WTC11 (cell line): ENCODE measurements around the gene ETV7. TPM values are rescaled to one million over a fixed set of nuclear protein-coding genes. Genes with fewer than 3 reads are reported as not detected.

Experiments
- ATAC-seq: fragments of 200-7000 bp; cut with Tn5 transposase; 2 replicates; pipeline ENCODE4 v1.10.0; 2021; ENCODE audit warnings: mild to moderate bottlenecking, moderate library complexity
- CTCF ChIA-PET: fragments of 300-600 bp; sonication (Branson Sonifier 250); formaldehyde crosslinking; loops from one replicate; lab custom pipeline; 2021; ENCODE audit warnings: antibody characterized with exemption; lab: Charles Lee
- POLR2A ChIA-PET: fragments of 350-600 bp; sonication (Branson Sonifier 250); formaldehyde crosslinking; loops from one replicate; lab custom pipeline; 2021; ENCODE audit warnings: antibody characterized with exemption; lab: Charles Lee
- DNase-seq: peaks from one replicate; pipeline ENCODE4 v3.0.0; 2021; ENCODE audit warnings: low spot score
- H3K27ac Mint-ChIP-seq: 2 replicates; pipeline ENCODE4 v1.8.0; 2021; ENCODE audit warnings: mixed read lengths
- H3K27me3 Mint-ChIP-seq: 2 replicates; pipeline ENCODE4 v1.8.0; 2021; ENCODE audit warnings: low read depth, mild to moderate bottlenecking, moderate library complexity, mixed read lengths
- H3K36me3 Mint-ChIP-seq: 2 replicates; pipeline ENCODE4 v1.8.0; 2021; ENCODE audit warnings: mixed read lengths
- H3K4me1 Mint-ChIP-seq: 2 replicates; pipeline ENCODE4 v1.8.0; 2022; ENCODE audit warnings: mixed read lengths
- H3K4me3 Mint-ChIP-seq: 2 replicates; pipeline ENCODE4 v1.8.0; 2021; ENCODE audit warnings: mild to moderate bottlenecking, moderate library complexity, mixed read lengths
- H3K9me3 Mint-ChIP-seq: 2 replicates; pipeline ENCODE4 v1.8.0; 2021; ENCODE audit warnings: mixed read lengths
- CBFB ChIP-seq: sonication (generic); formaldehyde crosslinking; IDR thresholded peaks from 2 replicates; pipeline ENCODE4 v1.8.1; 2022; ENCODE audit warnings: mild to moderate bottlenecking, low read depth, missing genetic modification reagents
- CREB1 ChIP-seq: sonication (generic); formaldehyde crosslinking; IDR thresholded peaks from 2 replicates; pipeline ENCODE4 v1.8.0; 2023; ENCODE audit warnings: mild to moderate bottlenecking, missing genetic modification reagents
- EMX1 ChIP-seq: fragments of 250-450 bp; sonication (Bioruptor Pico); IDR thresholded peaks from 2 replicates; pipeline ENCODE4 v1.8.0; 2021; ENCODE audit warnings: mild to moderate bottlenecking
- GABPB1 ChIP-seq: sonication (generic); formaldehyde crosslinking; IDR thresholded peaks from 2 replicates; pipeline ENCODE4 v1.8.1; 2023; ENCODE audit warnings: mild to moderate bottlenecking, missing genetic modification reagents
- IRF2 ChIP-seq: sonication (generic); formaldehyde crosslinking; IDR thresholded peaks from 2 replicates; pipeline ENCODE4 v1.8.0; 2022; ENCODE audit warnings: low read depth, missing genetic modification reagents, borderline replicate concordance
- JUN ChIP-seq: sonication (generic); formaldehyde crosslinking; IDR thresholded peaks from 2 replicates; pipeline ENCODE4 v1.8.0; 2023; ENCODE audit warnings: mild to moderate bottlenecking, missing genetic modification reagents
- MAX ChIP-seq: sonication (generic); formaldehyde crosslinking; IDR thresholded peaks from 2 replicates; pipeline ENCODE4 v1.8.0; 2022; ENCODE audit warnings: mild to moderate bottlenecking, missing genetic modification reagents
- MXD4 ChIP-seq: fragments of 250-450 bp; sonication (Bioruptor Pico); IDR thresholded peaks from 2 replicates; pipeline ENCODE4 v1.8.0; 2021; ENCODE audit warnings: mild to moderate bottlenecking, moderate library complexity, borderline replicate concordance
- MYBL2 ChIP-seq: sonication (generic); formaldehyde crosslinking; IDR thresholded peaks from 2 replicates; pipeline ENCODE4 v1.8.1; 2023; ENCODE audit warnings: mild to moderate bottlenecking, moderate library complexity, missing genetic modification reagents
- NFE2L1 ChIP-seq: sonication (generic); formaldehyde crosslinking; IDR thresholded peaks from 2 replicates; pipeline ENCODE4 v1.8.1; 2023; ENCODE audit warnings: missing genetic modification reagents
- NFYB ChIP-seq: sonication (generic); formaldehyde crosslinking; conservative IDR thresholded peaks from 2 replicates; pipeline ENCODE4 v1.8.0; 2022; ENCODE audit warnings: low read depth, missing genetic modification reagents
- PRRX2 ChIP-seq: fragments of 250-450 bp; sonication (Bioruptor Pico); IDR thresholded peaks from 2 replicates; pipeline ENCODE4 v1.8.0; 2021; ENCODE audit warnings: mild to moderate bottlenecking
- SMAD3 ChIP-seq: sonication (generic); formaldehyde crosslinking; IDR thresholded peaks from 2 replicates; pipeline ENCODE4 v1.8.0; 2022; ENCODE audit warnings: missing genetic modification reagents, mild to moderate bottlenecking, borderline replicate concordance
- SMAD4 ChIP-seq: sonication (generic); formaldehyde crosslinking; IDR thresholded peaks from 2 replicates; pipeline ENCODE4 v1.8.0; 2022; ENCODE audit warnings: mild to moderate bottlenecking, missing genetic modification reagents
- SOX15 ChIP-seq: fragments of 250-450 bp; sonication (Bioruptor Pico); IDR thresholded peaks from 2 replicates; pipeline ENCODE4 v1.9.0; 2021; ENCODE audit warnings: mild to moderate bottlenecking
- SP1 ChIP-seq: sonication (generic); formaldehyde crosslinking; conservative IDR thresholded peaks from 2 replicates; pipeline ENCODE4 v1.8.1; 2022; ENCODE audit warnings: missing genetic modification reagents
- ZBTB21 ChIP-seq: sonication (generic); formaldehyde crosslinking; IDR thresholded peaks from 2 replicates; pipeline ENCODE4 v1.8.1; 2023; ENCODE audit warnings: mild to moderate bottlenecking, missing genetic modification reagents, borderline replicate concordance
- ZBTB43 ChIP-seq: sonication (generic); formaldehyde crosslinking; IDR thresholded peaks from 2 replicates; pipeline ENCODE4 v1.8.1; 2023; ENCODE audit warnings: mild to moderate bottlenecking, missing genetic modification reagents
- ZMAT4 ChIP-seq: fragments of 250-450 bp; sonication (Bioruptor Pico); IDR thresholded peaks from 2 replicates; pipeline ENCODE4 v1.9.0; 2021; ENCODE audit warnings: mild to moderate bottlenecking
- ZNF512 ChIP-seq: sonication (generic); formaldehyde crosslinking; IDR thresholded peaks from 2 replicates; pipeline ENCODE4 v1.8.1; 2022; ENCODE audit warnings: missing genetic modification reagents, borderline replicate concordance
- ZSCAN18 ChIP-seq: fragments of 250-450 bp; sonication (Bioruptor Pico); IDR thresholded peaks from 2 replicates; pipeline ENCODE4 v2.1.2; 2022; ENCODE audit warnings: mild to moderate bottlenecking, moderate library complexity
- total RNA-seq: library from RNA; stranded (reverse); gene quantifications from 3 replicates; pipeline ENCODE4 v1.2.3, GENCODE V29; 2021

Gene ETV7
- total RNA-seq, 1 experiment from 2014 or later = 0.68 TPM

GRCh38 chr6:36374194-36374593 lies 13.3 kb downstream of the ETV7 start:
- no peak for TF ChIP-seq ZBTB21 (CRISPR knock-in tag)
- TF ChIP-seq ZNF512 (CRISPR knock-in tag) = no peak
- TF ChIP-seq ZBTB43 (CRISPR knock-in tag) = no peak
- TF ChIP-seq JUN (CRISPR knock-in tag) = no peak
- TF ChIP-seq NFE2L1 = no peak
- no peak for TF ChIP-seq ZMAT4
- TF ChIP-seq GABPB1 (CRISPR knock-in tag) = no peak
- no peak for TF ChIP-seq MXD4
- no peak for TF ChIP-seq SMAD3 (CRISPR knock-in tag)
- TF ChIP-seq CREB1 (CRISPR knock-in tag) = no peak
- TF ChIP-seq IRF2 = no peak
- TF ChIP-seq NFYB = no peak
- TF ChIP-seq EMX1 (CRISPR knock-in tag) = no peak
- TF ChIP-seq PRRX2 (CRISPR knock-in tag) = no peak
- TF ChIP-seq MAX = no peak
- TF ChIP-seq SMAD4 (CRISPR knock-in tag) = no peak
- TF ChIP-seq SP1 (CRISPR knock-in tag) = no peak
- ChIA-PET POLR2A (no interaction called here), CTCF (interaction anchor here (0.9 to 2.5 kb wide), 5 partner anchors 14 to 235 kb away, joined by 3 to 11 read pairs (median 4); no protein-coding TSS in a partner anchor)
- no peaks in the 10 kb centered on the region for H3K27me3 Mint-ChIP-seq
- H3K4me3 Mint-ChIP-seq = no peak overlapping the region
- ATAC-seq = no peak
- H3K27ac Mint-ChIP-seq = no peak overlapping the region
- H3K4me1 Mint-ChIP-seq = peaks cover 27% of the 10 kb centered on the region
- H3K9me3 Mint-ChIP-seq = no peaks in the 10 kb centered on the region
- no peaks in the 10 kb centered on the region for H3K36me3 Mint-ChIP-seq
- DNase-seq = no peak

GRCh38 chr6:36373368-36374019 lies 14.0 kb downstream of the ETV7 start:
- POLR2A ChIA-PET = no interaction called here
- no peaks in the 10 kb centered on the region for H3K27me3 Mint-ChIP-seq
- H3K9me3 Mint-ChIP-seq = no peaks in the 10 kb centered on the region
- ATAC-seq (peak; percentile 13), DNase-seq (no peak)
- no peaks in the 10 kb centered on the region for H3K36me3 Mint-ChIP-seq
- H3K27ac Mint-ChIP-seq = no peak overlapping the region
- H3K4me3 Mint-ChIP-seq = no peak overlapping the region
- peaks cover 27% of the 10 kb centered on the region for H3K4me1 Mint-ChIP-seq
- CTCF ChIA-PET = interaction anchor here (0.5 to 2.5 kb wide), 6 partner anchors 13 to 71 kb away, joined by 3 to 11 read pairs (median 4); no protein-coding TSS in a partner anchor
- no peak for TF ChIP-seq NFE2L1
- no peak for TF ChIP-seq MYBL2 (CRISPR knock-in tag)
- TF ChIP-seq SOX15 = no peak
- TF ChIP-seq CBFB (CRISPR knock-in tag) = no peak
- no peak for TF ChIP-seq SP1 (CRISPR knock-in tag)
- TF ChIP-seq ZSCAN18 = no peak
